ENCODE results near the gene UQCRFS1.
A peak's percentile ranks its signal among the peaks of the same experiment; 100 is the strongest.

The UQCRFS1 gene

GRCh38 chr19:29212648-29213573 lies at the start of gene UQCRFS1:
Gene UQCRFS1 (minus strand): TSS chr19:29213151. CDS start chr19:29213118, 33 bp downstream.
- no peak for TF ChIP-seq CTCF (IDR thresholded peaks at IDR 0.05; ENCODE audit: low read depth, low read length, missing control alignments)
- peak within 1 kb of the TSS; percentile 96 for H3K4me3 ChIP-seq (ENCODE audit: low read depth, low read length)
- peak; percentile 85 for DNase-seq (ENCODE audit: low read depth)

GRCh38 chr19:29262085-29262484 lies 49.1 kb upstream of the UQCRFS1 start:
- H3K4me3 ChIP-seq (ENCODE audit: low read depth, low read length), result no peak overlapping the region
- no peak for DNase-seq (ENCODE audit: low read depth)
- no peak for TF ChIP-seq CTCF (IDR thresholded peaks at IDR 0.05; ENCODE audit: low read depth, low read length, missing control alignments)

- TF ChIP-seq CTCF (IDR thresholded peaks at IDR 0.05; ENCODE audit: low read depth, low read length, missing control alignments), result peak; percentile 58
- H3K4me3 ChIP-seq (ENCODE audit: low read depth, low read length), result no peak overlapping the region
- peak; percentile 7 for DNase-seq (ENCODE audit: low read depth)
Measured at GRCh38 chr19:29260477-29261317, 47.7 kb upstream of the UQCRFS1 start.

GRCh38 chr19:29259867-29260281 lies 46.9 kb upstream of the UQCRFS1 start:
- no peak overlapping the region for H3K4me3 ChIP-seq (ENCODE audit: low read depth, low read length)
- no peak for DNase-seq (ENCODE audit: low read depth)
- no peak for TF ChIP-seq CTCF (IDR thresholded peaks at IDR 0.05; ENCODE audit: low read depth, low read length, missing control alignments)

- no peak overlapping the region for H3K4me3 ChIP-seq (ENCODE audit: low read depth, low read length)
- peak; percentile 43 for TF ChIP-seq CTCF (IDR thresholded peaks at IDR 0.05; ENCODE audit: low read depth, low read length, missing control alignments)
- DNase-seq (ENCODE audit: low read depth), result no peak
Measured at GRCh38 chr19:29259153-29259552, 46.2 kb upstream of the UQCRFS1 start.

GRCh38 chr19:29256516-29256915 lies 43.6 kb upstream of the UQCRFS1 start:
- no peak for TF ChIP-seq CTCF (IDR thresholded peaks at IDR 0.05; ENCODE audit: low read depth, low read length, missing control alignments)
- H3K4me3 ChIP-seq (ENCODE audit: low read depth, low read length), result no peak overlapping the region
- no peak for DNase-seq (ENCODE audit: low read depth)

Data from GM12864 (cell line).